H1 (cell line): Measurements from ENCODE around the gene VAPB. TPM values are rescaled to one million over a fixed set of nuclear protein-coding genes. Genes with fewer than 3 reads are reported as not detected.

Experiments
- CTCF ChIA-PET: fragments of 300-600 bp; sonication (Branson Sonifier 250); formaldehyde crosslinking; loops from one replicate; lab custom pipeline; 2021; ENCODE audit not compliant: partially characterized antibody; lab: Charles Lee
- POLR2A ChIA-PET: fragments of 300-600 bp; sonication (Branson Sonifier 250); formaldehyde crosslinking; loops from one replicate; lab custom pipeline; 2021; ENCODE audit warnings: inconsistent platforms; ENCODE audit not compliant: partially characterized antibody; lab: Charles Lee
- DNase-seq, 2 experiments: peaks; one replicate each; pipeline versions ENCODE4 v3.0.0 to v3.0.0-alpha.2; 2010 to 2022; ENCODE audit warnings: low spot score in 2 of 2, low read depth in 1 of 2, mixed read lengths in 1 of 2
- FAIRE-seq: peaks from 2 replicates; lab custom pipeline; 2011; peaks lifted over from hg19 to GRCh38; lab: Jason Lieb, UNC
- H2AFZ ChIP-seq: 2 replicates; pipeline ENCODE4 v1.8.1; 2012; ENCODE audit warnings: low read length, inconsistent platforms
- H2AK5ac ChIP-seq: 2 replicates; pipeline ENCODE4 v1.6.1; 2013; ENCODE audit warnings: low read depth, low read length
- H2BK120ac ChIP-seq: replicated peaks from 2 replicates; pipeline ENCODE3; 2013; ENCODE audit warnings: low read depth, low read length, inconsistent platforms
- H2BK12ac ChIP-seq: 2 replicates; pipeline ENCODE4 v1.6.1; 2013; ENCODE audit warnings: low read depth, low read length
- H2BK15ac ChIP-seq: 2 replicates; pipeline ENCODE4 v1.6.1; 2013; ENCODE audit warnings: low read length
- H2BK20ac ChIP-seq: 2 replicates; pipeline ENCODE4 v1.6.1; 2013; ENCODE audit warnings: low read length
- H2BK5ac ChIP-seq: 2 replicates; pipeline ENCODE4 v1.6.1; 2013; ENCODE audit warnings: low read depth, low read length
- H3K14ac ChIP-seq: 2 replicates; pipeline ENCODE4 v1.6.1; 2013; ENCODE audit warnings: inconsistent platforms; ENCODE audit not compliant: insufficient read length
- H3K18ac ChIP-seq: 2 replicates; pipeline ENCODE4 v1.6.1; 2013; ENCODE audit warnings: low read length; ENCODE audit errors: extremely low read depth
- H3K23ac ChIP-seq: 2 replicates; pipeline ENCODE4 v1.6.1; 2013; ENCODE audit warnings: inconsistent platforms; ENCODE audit not compliant: insufficient read length
- H3K23me2 ChIP-seq: 2 replicates; pipeline ENCODE4 v1.6.1; 2013; ENCODE audit warnings: low read depth, low read length
- H3K27ac ChIP-seq: 2 replicates; pipeline ENCODE4 v1.6.1; 2011; ENCODE audit warnings: low read depth, low read length, inconsistent platforms
- H3K27me3 ChIP-seq, 4 experiments: replicated peaks in 1 of 4; 1 replicate in 1 of 4; 2 replicates in 3 of 4; pipeline versions ENCODE4 v1.6.1 to v1.8.1; 2011 to 2013; ENCODE audit warnings: low read length in 3 of 4, mild to moderate bottlenecking in 3 of 4, inconsistent platforms in 2 of 4, mixed read lengths in 2 of 4, moderate library complexity in 1 of 4; ENCODE audit not compliant: control insufficient read depth in 3 of 4, insufficient read depth in 3 of 4; ENCODE audit errors: extremely low read depth in 1 of 4
- H3K36me3 ChIP-seq, 4 experiments: 2 replicates each; pipeline versions ENCODE4 v1.6.1 to v1.8.1; 2011 to 2013; ENCODE audit warnings: mild to moderate bottlenecking in 4 of 4, low read length in 3 of 4, moderate library complexity in 2 of 4, control low read depth in 1 of 4, inconsistent platforms in 1 of 4; ENCODE audit not compliant: insufficient read depth in 4 of 4, control insufficient read depth in 2 of 4
- H3K4ac ChIP-seq: replicated peaks from 2 replicates; pipeline ENCODE3; 2013; ENCODE audit warnings: low read length, low read depth, mixed read lengths, inconsistent platforms; ENCODE audit not compliant: insufficient read length
- H3K4me1 ChIP-seq, 4 experiments: replicated peaks in 1 of 4; 1 replicate in 1 of 4; 2 replicates in 3 of 4; pipeline versions ENCODE4 v1.6.1 to v1.8.1; 2011 to 2013; ENCODE audit warnings: low read length in 3 of 4, inconsistent platforms in 2 of 4, mixed read lengths in 1 of 4; ENCODE audit not compliant: insufficient read depth in 4 of 4, control insufficient read depth in 3 of 4
- H3K4me2 ChIP-seq, 2 experiments: 2 replicates each; pipeline versions ENCODE4 v1.6.1 to v1.8.1; 2011 to 2013; ENCODE audit warnings: low read depth in 2 of 2, low read length in 2 of 2, control low read depth in 1 of 2, inconsistent platforms in 1 of 2, mild to moderate bottlenecking in 1 of 2; ENCODE audit not compliant: insufficient read depth in 1 of 2
- H3K4me3 ChIP-seq, 4 experiments: fragments of 200-600, 300-600 bp in 1 of 4; sonication (generic), shearing (Covaris generic), sonication (Bioruptor Twin) in 1 of 4; 2 replicates each; pipeline versions ENCODE4 v1.5.1 to v1.8.1; 2011 to 2016; ENCODE audit warnings: low read length in 4 of 4, low read depth in 3 of 4, control low read depth in 2 of 4, inconsistent platforms in 2 of 4, mild to moderate bottlenecking in 2 of 4, mixed read lengths in 1 of 4, moderate library complexity in 1 of 4; ENCODE audit not compliant: insufficient read depth in 2 of 4; ENCODE audit errors: extremely low read depth in 1 of 4
- H3K56ac ChIP-seq: replicated peaks from 2 replicates; pipeline ENCODE3; 2013; ENCODE audit warnings: low read depth, mild to moderate bottlenecking, mixed read lengths, low read length, inconsistent platforms; ENCODE audit not compliant: insufficient read length
- H3K79me1 ChIP-seq: 2 replicates; pipeline ENCODE4 v1.6.1; 2013; ENCODE audit warnings: low read depth, low read length, control low read depth
- H3K79me2 ChIP-seq, 2 experiments: 2 replicates each; pipeline versions ENCODE4 v1.6.1 to v1.8.1; 2012 to 2013; ENCODE audit warnings: low read length in 2 of 2, mild to moderate bottlenecking in 2 of 2, inconsistent platforms in 1 of 2; ENCODE audit not compliant: insufficient read depth in 2 of 2, control insufficient read depth in 1 of 2
- H3K9ac ChIP-seq, 4 experiments: replicated peaks in 1 of 4; 1 replicate in 1 of 4; 2 replicates in 3 of 4; pipeline versions ENCODE4 v1.6.1 to v1.8.1; 2011 to 2013; ENCODE audit warnings: low read depth in 3 of 4, low read length in 3 of 4, control low read depth in 2 of 4, mild to moderate bottlenecking in 2 of 4, moderate library complexity in 2 of 4, inconsistent platforms in 1 of 4; ENCODE audit errors: extremely low read depth in 1 of 4
- H3K9me3 ChIP-seq, 2 experiments: 2 replicates each; pipeline versions ENCODE4 v1.6.1 to v1.8.1; 2012 to 2013; ENCODE audit warnings: mild to moderate bottlenecking in 2 of 2, moderate library complexity in 2 of 2, control low read depth in 1 of 2, inconsistent platforms in 1 of 2, low read depth in 1 of 2, low read length in 1 of 2, mixed read lengths in 1 of 2; ENCODE audit not compliant: insufficient read depth in 2 of 2
- H4K20me1 ChIP-seq, 2 experiments: replicated peaks in 1 of 2; 2 replicates each; pipeline versions ENCODE3 to v1.8.1; 2011 to 2013; ENCODE audit warnings: inconsistent platforms in 2 of 2, low read length in 2 of 2, mild to moderate bottlenecking in 1 of 2; ENCODE audit not compliant: insufficient read depth in 2 of 2, control insufficient read depth in 1 of 2
- H4K5ac ChIP-seq: 2 replicates; pipeline ENCODE4 v1.6.1; 2013; ENCODE audit warnings: low read length, low read depth, mixed read lengths, inconsistent platforms; ENCODE audit not compliant: insufficient read length
- H4K8ac ChIP-seq: 2 replicates; pipeline ENCODE4 v1.8.0; 2013; ENCODE audit warnings: mild to moderate bottlenecking, moderate library complexity, low read length, inconsistent platforms; ENCODE audit not compliant: insufficient read depth; ENCODE audit errors: extremely low read depth
- H4K91ac ChIP-seq: replicated peaks from 2 replicates; pipeline ENCODE3; 2013; ENCODE audit warnings: low read length, mixed read lengths, inconsistent platforms; ENCODE audit not compliant: insufficient read length
- MAX ChIP-seq: IDR thresholded peaks from 2 replicates; pipeline ENCODE4 v1.6.1; 2012; ENCODE audit warnings: inconsistent platforms
- TEAD4 ChIP-seq: IDR thresholded peaks from 2 replicates; pipeline ENCODE4 v1.6.1; 2012; ENCODE audit warnings: low read depth, low read length, inconsistent platforms, mixed read lengths
- WGBS, 2 experiments: shearing (Covaris generic) in 1 of 2; methylation state at CpG; one replicate each; pipeline versions ENCODE4 v1.1.6 to v1.1.7; 2013 to 2015; ENCODE audit warnings: low lambda C conversion rate in 2 of 2, mixed read lengths in 2 of 2, inconsistent platforms in 1 of 2, low coverage in 1 of 2, missing lambda C conversion rate in 1 of 2; ENCODE audit not compliant: insufficient replicate concordance in 2 of 2, insufficient coverage in 1 of 2, insufficient read length in 1 of 2; ENCODE audit errors: extremely low coverage in 1 of 2, missing lambda C conversion rate in 1 of 2; 5-methylcytosine and 5-hydroxymethylcytosine counted together
- polyA plus RNA-seq, 7 experiments: library from polyadenylated mRNA; depleted of rRNA in 3 of 7; stranded (reverse) in 5 of 7; unstranded in 2 of 7; fragments of >200 nt in 5 of 7; fragments of 200-250 nt in 2 of 7; gene quantifications; 1 replicate in 5 of 7; 2 replicates in 1 of 7; 4 replicates in 1 of 7; pipeline versions ENCODE4 v1.2.1 to v1.2.3, GENCODE V29; 2011 to 2013; ENCODE audit warnings: missing spikeins in 2 of 7, mixed read lengths in 2 of 7
- total RNA-seq: library from RNA; stranded (reverse); fragmentation: NEBNext Ultra II Directional; extraction: Animal tissue kit (Norgen Biotek cat#: 25700); gene quantifications from 2 replicates; pipeline ENCODE4 v1.2.1, GENCODE V29; 2021

The VAPB gene
- total and polyA plus RNA-seq, 2 of the 8 experiments (the other 6 are each of a cell fraction or from before 2014, with no cell fraction given): 24.4 to 62.8 TPM

- H3K27ac ChIP-seq: no peak overlapping the region
- peaks cover 9 to 10% of the 10 kb centered on the region in 2 experiments; a peak in 3 of 4 replicates for H3K9me3 ChIP-seq
- H3K4me2 ChIP-seq: no peak overlapping the region; a peak in 1 of 4 replicates
- H3K4me1 ChIP-seq: peaks cover 0 to 14% (median 10%) of the 10 kb centered on the region in 4 experiments; a peak in 5 of 7 replicates
- no peak overlapping the region for H3K56ac ChIP-seq
- H3K79me1 ChIP-seq: peaks cover 12% of the 10 kb centered on the region
- H3K9ac ChIP-seq: no peak overlapping the region
- no peak overlapping the region for H4K91ac ChIP-seq
- DNase-seq (no peak), FAIRE-seq (no peak)
- no peaks in the 10 kb centered on the region for H3K23me2 ChIP-seq
- H3K36me3 ChIP-seq: peaks cover 0 to 10% (median 3%) of the 10 kb centered on the region in 4 experiments; a peak in 2 of 8 replicates
- ChIA-PET CTCF (interaction anchor here (0.8 to 2.2 kb wide), 5 partner anchors 10 to 190 kb away, joined by 3 to 12 read pairs (median 4); no protein-coding TSS in a partner anchor), POLR2A (interaction anchor here (0.5 to 2.4 kb wide), 2 partner anchors 9 to 25 kb away, joined by 3 to 8 read pairs; no protein-coding TSS in a partner anchor)
- no peak overlapping the region for H3K18ac ChIP-seq
- H2BK15ac ChIP-seq: no peak overlapping the region
- no peak overlapping the region for H2AFZ ChIP-seq
- H3K23ac ChIP-seq: no peak overlapping the region
- no peak overlapping the region for H4K5ac ChIP-seq
- H2BK12ac ChIP-seq: no peak overlapping the region
- peaks cover 2 to 52% of the 10 kb centered on the region in 2 experiments; a peak in 3 of 4 replicates for H3K79me2 ChIP-seq
- H3K4me3 ChIP-seq: no peak overlapping the region
- H3K27me3 ChIP-seq: no peaks in the 10 kb centered on the region
- no peak overlapping the region for H4K8ac ChIP-seq
- H3K4ac ChIP-seq: no peak overlapping the region
- WGBS, 2 experiments: 62% methylated on average over 6 of the region's 6 CpGs; no CpG with 5 or more reads in 1 of the 2 experiments
- no peak overlapping the region for H2BK20ac ChIP-seq
- TF ChIP-seq TEAD4 (peak; percentile 69; the same call in 1 of the 2 replicates), MAX (no peak)
- no peak overlapping the region for H2AK5ac ChIP-seq
- no peak overlapping the region for H3K14ac ChIP-seq
- no peak overlapping the region for H2BK120ac ChIP-seq
- H2BK5ac ChIP-seq: no peak overlapping the region
- no peaks in the 10 kb centered on the region for H4K20me1 ChIP-seq
Measured at GRCh38 chr20:58424218-58424969, 35.4 kb downstream of the VAPB start.
